ENCODE results near the gene IFIT1.
"Not testable (repeated sequence)": the region's sequence is repeated elsewhere in the genome, so short reads cannot be mapped to it uniquely, and the experiment has no call there.

DNA sequence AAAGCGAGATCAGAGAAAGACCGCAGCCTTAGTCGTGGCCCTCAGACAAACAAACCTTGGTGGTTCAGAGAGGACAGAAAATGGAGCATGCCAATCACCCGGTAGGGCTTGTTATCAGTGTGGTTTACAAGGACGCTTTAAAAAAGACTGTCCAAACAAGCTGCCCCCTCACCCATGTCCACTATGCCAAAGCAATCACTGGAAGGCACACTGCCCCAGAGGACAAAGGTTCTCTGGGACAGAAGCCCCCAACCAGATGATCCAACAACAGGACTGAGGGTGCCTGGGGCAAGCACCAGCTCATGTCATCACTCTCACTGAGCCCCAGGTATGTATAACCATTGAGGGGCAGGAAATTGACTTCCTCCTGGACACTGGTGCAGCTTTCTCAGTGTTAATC is 16.9 kb downstream of the IFIT1 start:
- not testable (repeated sequence) for TF ChIP-seq CTCF (conservative IDR thresholded peaks at IDR 0.05 in 1 of 2, IDR thresholded peaks at IDR 0.05 in 1 of 2; ENCODE audit: extremely low read depth in 1 of 2, insufficient read depth in 1 of 2, low read depth in 1 of 2, low read length in 2 of 2); EZH2 (IDR thresholded peaks at IDR 0.05; ENCODE audit: borderline replicate concordance, low read length)
